Measurements from ENCODE around the gene NIT2.

GRCh38 chr3:100366424-100366823, 31.9 kb downstream of the NIT2 start:
- TF ChIP-seq CTCF (IDR thresholded peaks at IDR 0.05; ENCODE audit: low read depth, low read length, poor library complexity, severe bottlenecking) (no peak), EZH2phosphoT487 (IDR thresholded peaks at IDR 0.05; ENCODE audit: borderline replicate concordance, low read length) (no peak)
